H1 (cell line): Measurements from ENCODE around the gene IST1. TPM values are rescaled to one million over a fixed set of nuclear protein-coding genes. Genes with fewer than 3 reads are reported as not detected.

Experiments
- CTCF ChIA-PET: fragments of 300-600 bp; sonication (Branson Sonifier 250); formaldehyde crosslinking; loops from one replicate; lab custom pipeline; 2021; ENCODE audit not compliant: partially characterized antibody; lab: Charles Lee
- POLR2A ChIA-PET: fragments of 300-600 bp; sonication (Branson Sonifier 250); formaldehyde crosslinking; loops from one replicate; lab custom pipeline; 2021; ENCODE audit warnings: inconsistent platforms; ENCODE audit not compliant: partially characterized antibody; lab: Charles Lee
- DNase-seq, 2 experiments: peaks; one replicate each; pipeline versions ENCODE4 v3.0.0 to v3.0.0-alpha.2; 2010 to 2022; ENCODE audit warnings: low spot score in 2 of 2, low read depth in 1 of 2, mixed read lengths in 1 of 2
- FAIRE-seq: peaks from 2 replicates; lab custom pipeline; 2011; peaks lifted over from hg19 to GRCh38; lab: Jason Lieb, UNC
- H2AFZ ChIP-seq: 2 replicates; pipeline ENCODE4 v1.8.1; 2012; ENCODE audit warnings: low read length, inconsistent platforms
- H2AK5ac ChIP-seq: 2 replicates; pipeline ENCODE4 v1.6.1; 2013; ENCODE audit warnings: low read depth, low read length
- H2BK120ac ChIP-seq: replicated peaks from 2 replicates; pipeline ENCODE3; 2013; ENCODE audit warnings: low read depth, low read length, inconsistent platforms
- H2BK12ac ChIP-seq: 2 replicates; pipeline ENCODE4 v1.6.1; 2013; ENCODE audit warnings: low read depth, low read length
- H2BK15ac ChIP-seq: 2 replicates; pipeline ENCODE4 v1.6.1; 2013; ENCODE audit warnings: low read length
- H2BK20ac ChIP-seq: 2 replicates; pipeline ENCODE4 v1.6.1; 2013; ENCODE audit warnings: low read length
- H2BK5ac ChIP-seq: 2 replicates; pipeline ENCODE4 v1.6.1; 2013; ENCODE audit warnings: low read depth, low read length
- H3K14ac ChIP-seq: 2 replicates; pipeline ENCODE4 v1.6.1; 2013; ENCODE audit warnings: inconsistent platforms; ENCODE audit not compliant: insufficient read length
- H3K18ac ChIP-seq: 2 replicates; pipeline ENCODE4 v1.6.1; 2013; ENCODE audit warnings: low read length; ENCODE audit errors: extremely low read depth
- H3K23ac ChIP-seq: 2 replicates; pipeline ENCODE4 v1.6.1; 2013; ENCODE audit warnings: inconsistent platforms; ENCODE audit not compliant: insufficient read length
- H3K23me2 ChIP-seq: 2 replicates; pipeline ENCODE4 v1.6.1; 2013; ENCODE audit warnings: low read depth, low read length
- H3K27ac ChIP-seq: 2 replicates; pipeline ENCODE4 v1.6.1; 2011; ENCODE audit warnings: low read depth, low read length, inconsistent platforms
- H3K27me3 ChIP-seq, 4 experiments: replicated peaks in 1 of 4; 1 replicate in 1 of 4; 2 replicates in 3 of 4; pipeline versions ENCODE4 v1.6.1 to v1.8.1; 2011 to 2013; ENCODE audit warnings: low read length in 3 of 4, mild to moderate bottlenecking in 3 of 4, inconsistent platforms in 2 of 4, mixed read lengths in 2 of 4, moderate library complexity in 1 of 4; ENCODE audit not compliant: control insufficient read depth in 3 of 4, insufficient read depth in 3 of 4; ENCODE audit errors: extremely low read depth in 1 of 4
- H3K36me3 ChIP-seq, 4 experiments: 2 replicates each; pipeline versions ENCODE4 v1.6.1 to v1.8.1; 2011 to 2013; ENCODE audit warnings: mild to moderate bottlenecking in 4 of 4, low read length in 3 of 4, moderate library complexity in 2 of 4, control low read depth in 1 of 4, inconsistent platforms in 1 of 4; ENCODE audit not compliant: insufficient read depth in 4 of 4, control insufficient read depth in 2 of 4
- H3K4ac ChIP-seq: replicated peaks from 2 replicates; pipeline ENCODE3; 2013; ENCODE audit warnings: low read length, low read depth, mixed read lengths, inconsistent platforms; ENCODE audit not compliant: insufficient read length
- H3K4me1 ChIP-seq, 4 experiments: replicated peaks in 1 of 4; 1 replicate in 1 of 4; 2 replicates in 3 of 4; pipeline versions ENCODE4 v1.6.1 to v1.8.1; 2011 to 2013; ENCODE audit warnings: low read length in 3 of 4, inconsistent platforms in 2 of 4, mixed read lengths in 1 of 4; ENCODE audit not compliant: insufficient read depth in 4 of 4, control insufficient read depth in 3 of 4
- H3K4me2 ChIP-seq, 2 experiments: 2 replicates each; pipeline versions ENCODE4 v1.6.1 to v1.8.1; 2011 to 2013; ENCODE audit warnings: low read depth in 2 of 2, low read length in 2 of 2, control low read depth in 1 of 2, inconsistent platforms in 1 of 2, mild to moderate bottlenecking in 1 of 2; ENCODE audit not compliant: insufficient read depth in 1 of 2
- H3K4me3 ChIP-seq, 4 experiments: fragments of 200-600, 300-600 bp in 1 of 4; sonication (generic), shearing (Covaris generic), sonication (Bioruptor Twin) in 1 of 4; 2 replicates each; pipeline versions ENCODE4 v1.5.1 to v1.8.1; 2011 to 2016; ENCODE audit warnings: low read length in 4 of 4, low read depth in 3 of 4, control low read depth in 2 of 4, inconsistent platforms in 2 of 4, mild to moderate bottlenecking in 2 of 4, mixed read lengths in 1 of 4, moderate library complexity in 1 of 4; ENCODE audit not compliant: insufficient read depth in 2 of 4; ENCODE audit errors: extremely low read depth in 1 of 4
- H3K56ac ChIP-seq: replicated peaks from 2 replicates; pipeline ENCODE3; 2013; ENCODE audit warnings: low read depth, mild to moderate bottlenecking, mixed read lengths, low read length, inconsistent platforms; ENCODE audit not compliant: insufficient read length
- H3K79me1 ChIP-seq: 2 replicates; pipeline ENCODE4 v1.6.1; 2013; ENCODE audit warnings: low read depth, low read length, control low read depth
- H3K79me2 ChIP-seq, 2 experiments: 2 replicates each; pipeline versions ENCODE4 v1.6.1 to v1.8.1; 2012 to 2013; ENCODE audit warnings: low read length in 2 of 2, mild to moderate bottlenecking in 2 of 2, inconsistent platforms in 1 of 2; ENCODE audit not compliant: insufficient read depth in 2 of 2, control insufficient read depth in 1 of 2
- H3K9ac ChIP-seq, 4 experiments: replicated peaks in 1 of 4; 1 replicate in 1 of 4; 2 replicates in 3 of 4; pipeline versions ENCODE4 v1.6.1 to v1.8.1; 2011 to 2013; ENCODE audit warnings: low read depth in 3 of 4, low read length in 3 of 4, control low read depth in 2 of 4, mild to moderate bottlenecking in 2 of 4, moderate library complexity in 2 of 4, inconsistent platforms in 1 of 4; ENCODE audit errors: extremely low read depth in 1 of 4
- H3K9me3 ChIP-seq, 2 experiments: 2 replicates each; pipeline versions ENCODE4 v1.6.1 to v1.8.1; 2012 to 2013; ENCODE audit warnings: mild to moderate bottlenecking in 2 of 2, moderate library complexity in 2 of 2, control low read depth in 1 of 2, inconsistent platforms in 1 of 2, low read depth in 1 of 2, low read length in 1 of 2, mixed read lengths in 1 of 2; ENCODE audit not compliant: insufficient read depth in 2 of 2
- H4K20me1 ChIP-seq, 2 experiments: replicated peaks in 1 of 2; 2 replicates each; pipeline versions ENCODE3 to v1.8.1; 2011 to 2013; ENCODE audit warnings: inconsistent platforms in 2 of 2, low read length in 2 of 2, mild to moderate bottlenecking in 1 of 2; ENCODE audit not compliant: insufficient read depth in 2 of 2, control insufficient read depth in 1 of 2
- H4K5ac ChIP-seq: 2 replicates; pipeline ENCODE4 v1.6.1; 2013; ENCODE audit warnings: low read length, low read depth, mixed read lengths, inconsistent platforms; ENCODE audit not compliant: insufficient read length
- H4K8ac ChIP-seq: 2 replicates; pipeline ENCODE4 v1.8.0; 2013; ENCODE audit warnings: mild to moderate bottlenecking, moderate library complexity, low read length, inconsistent platforms; ENCODE audit not compliant: insufficient read depth; ENCODE audit errors: extremely low read depth
- H4K91ac ChIP-seq: replicated peaks from 2 replicates; pipeline ENCODE3; 2013; ENCODE audit warnings: low read length, mixed read lengths, inconsistent platforms; ENCODE audit not compliant: insufficient read length
- KDM1A ChIP-seq: fragments of 200-600, 300-600 bp; sonication (generic); IDR thresholded peaks from 2 replicates; pipeline ENCODE4 v1.7.1; 2016; ENCODE audit warnings: mild to moderate bottlenecking, low read length, borderline replicate concordance
- POU5F1 ChIP-seq: IDR thresholded peaks from 2 replicates; pipeline ENCODE4 v1.6.1; 2011; ENCODE audit warnings: low read depth, mild to moderate bottlenecking, low read length, moderate library complexity
- RAD21 ChIP-seq, 2 experiments: IDR thresholded peaks in 1 of 2; conservative IDR thresholded peaks in 1 of 2; 2 replicates each; pipeline ENCODE4 v1.6.1; 2011; ENCODE audit warnings: low read depth in 2 of 2, low read length in 2 of 2, improper control_type of control experiment in 1 of 2, inconsistent platforms in 1 of 2, mild to moderate bottlenecking in 1 of 2, moderate library complexity in 1 of 2
- RNF2 ChIP-seq: fragments of 200-900, 300-1000 bp; sonication (generic); IDR thresholded peaks from 2 replicates; pipeline ENCODE4 v1.7.1; 2016; ENCODE audit warnings: borderline replicate concordance, low read depth, mild to moderate bottlenecking, antibody characterized with exemption, low read length; ENCODE audit not compliant: poor library complexity, severe bottlenecking; ENCODE audit errors: missing control alignments
- RXRA ChIP-seq: IDR thresholded peaks from 2 replicates; pipeline ENCODE4 v1.6.1; 2011; ENCODE audit warnings: low read depth, mild to moderate bottlenecking, low read length, moderate library complexity; ENCODE audit not compliant: insufficient read depth
- SP2 ChIP-seq: IDR thresholded peaks from 2 replicates; pipeline ENCODE4 v1.6.1; 2012; ENCODE audit warnings: mild to moderate bottlenecking, low read length, inconsistent platforms
- WGBS, 2 experiments: shearing (Covaris generic) in 1 of 2; methylation state at CpG; one replicate each; pipeline versions ENCODE4 v1.1.6 to v1.1.7; 2013 to 2015; ENCODE audit warnings: low lambda C conversion rate in 2 of 2, mixed read lengths in 2 of 2, inconsistent platforms in 1 of 2, low coverage in 1 of 2, missing lambda C conversion rate in 1 of 2; ENCODE audit not compliant: insufficient replicate concordance in 2 of 2, insufficient coverage in 1 of 2, insufficient read length in 1 of 2; ENCODE audit errors: extremely low coverage in 1 of 2, missing lambda C conversion rate in 1 of 2; 5-methylcytosine and 5-hydroxymethylcytosine counted together
- polyA plus RNA-seq, 7 experiments: library from polyadenylated mRNA; depleted of rRNA in 3 of 7; stranded (reverse) in 5 of 7; unstranded in 2 of 7; fragments of >200 nt in 5 of 7; fragments of 200-250 nt in 2 of 7; gene quantifications; 1 replicate in 5 of 7; 2 replicates in 1 of 7; 4 replicates in 1 of 7; pipeline versions ENCODE4 v1.2.1 to v1.2.3, GENCODE V29; 2011 to 2013; ENCODE audit warnings: missing spikeins in 2 of 7, mixed read lengths in 2 of 7
- total RNA-seq: library from RNA; stranded (reverse); fragmentation: NEBNext Ultra II Directional; extraction: Animal tissue kit (Norgen Biotek cat#: 25700); gene quantifications from 2 replicates; pipeline ENCODE4 v1.2.1, GENCODE V29; 2021

The IST1 gene
- total and polyA plus RNA-seq, 2 of the 8 experiments (the other 6 are each of a cell fraction or from before 2014, with no cell fraction given): 190 to 248 TPM

DNA sequence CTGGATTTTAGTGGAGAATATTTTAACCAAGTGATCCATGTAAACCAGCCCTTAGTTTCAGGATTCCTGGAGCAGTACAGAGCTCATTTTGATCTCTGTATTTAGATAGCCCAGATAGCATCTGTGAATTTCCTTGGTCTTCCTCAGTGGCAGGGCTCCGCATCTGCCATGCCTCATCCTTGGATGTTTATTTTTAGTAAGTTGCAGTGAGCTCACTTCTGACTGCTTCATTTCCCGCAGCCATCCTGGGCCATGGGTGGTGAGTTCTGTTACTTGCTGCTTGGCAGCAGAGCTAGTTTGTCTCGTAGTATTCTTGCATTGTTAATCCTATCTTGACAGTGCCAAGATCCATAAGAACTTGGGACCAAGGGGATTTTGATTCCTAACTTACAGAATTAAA lies 33.7 kb downstream of the IST1 start:
- H4K8ac ChIP-seq: no peak overlapping the region
- TF ChIP-seq KDM1A (no peak), RNF2 (no peak), SP2 (no peak), RXRA (no peak), RAD21 (IDR thresholded peaks at IDR 0.05 in 1 of 2, conservative IDR thresholded peaks at IDR 0.05 in 1 of 2; ENCODE audit: low read depth in 2 of 2, low read length in 2 of 2) (no peak), POU5F1 (no peak)
- H3K79me1 ChIP-seq: no peaks in the 10 kb centered on the region; the same call in 1 of the 2 replicates
- no peaks in the 10 kb centered on the region for H3K27me3 ChIP-seq
- no peak overlapping the region for H2BK20ac ChIP-seq
- H2BK12ac ChIP-seq: no peak overlapping the region
- H3K18ac ChIP-seq: no peak overlapping the region
- no peak overlapping the region for H3K56ac ChIP-seq
- H3K9ac ChIP-seq: no peak overlapping the region
- no peaks in the 10 kb centered on the region for H3K4me1 ChIP-seq
- H4K91ac ChIP-seq: no peak overlapping the region
- no peak overlapping the region for H3K14ac ChIP-seq
- CTCF ChIA-PET: interaction anchor here (0.6 to 2.3 kb wide), 9 partner anchors 10 to 46 kb away, joined by 3 to 13 read pairs (median 5); no protein-coding TSS in a partner anchor
- no peaks in the 10 kb centered on the region for H3K23me2 ChIP-seq
- POLR2A ChIA-PET: interaction anchor here (0.6 to 1.8 kb wide), 5 partner anchors 11 to 90 kb away, joined by 3 to 7 read pairs (median 3); no protein-coding TSS in a partner anchor
- H2AFZ ChIP-seq: no peak overlapping the region
- H3K79me2 ChIP-seq: peaks cover 0 to 14% of the 10 kb centered on the region in 2 experiments; a peak in 1 of 4 replicates
- no peak overlapping the region for H3K4ac ChIP-seq
- H3K9me3 ChIP-seq: no peaks in the 10 kb centered on the region
- H3K27ac ChIP-seq: no peak overlapping the region
- no peak overlapping the region for H4K5ac ChIP-seq
- no peak overlapping the region for H2BK15ac ChIP-seq
- no peak for FAIRE-seq
- H3K23ac ChIP-seq: no peak overlapping the region
- H2BK5ac ChIP-seq: no peak overlapping the region
- H2BK120ac ChIP-seq: no peak overlapping the region
- no peak for DNase-seq
- 76% methylated on average over 3 of the region's 3 CpGs; no CpG with 5 or more reads in 1 of the 2 experiments for WGBS, 2 experiments
- H3K4me3 ChIP-seq: no peak overlapping the region
- peaks cover 32 to 69% (median 51%) of the 10 kb centered on the region in 4 experiments for H3K36me3 ChIP-seq
- no peak overlapping the region for H3K4me2 ChIP-seq
- no peak overlapping the region for H2AK5ac ChIP-seq
- peaks cover 3 to 8% of the 10 kb centered on the region in 2 experiments for H4K20me1 ChIP-seq
